NCI-H460 (cell line): ENCODE results near the gene RPS10. TPM values are rescaled to one million over a fixed set of nuclear protein-coding genes. Genes with fewer than 3 reads are reported as not detected.
"Not testable (repeated sequence)": the region's sequence is repeated elsewhere in the genome, so short reads cannot be mapped to it uniquely, and the experiment has no call there.

Experiments
- DNase-seq: peaks from one replicate; pipeline ENCODE4 v3.0.0-alpha.2; 2016; ENCODE audit warnings: low read depth; ENCODE audit errors: extremely low read depth
- total RNA-seq: library from RNA; depleted of rRNA; stranded (reverse); fragments of >200 nt; shearing (Covaris generic); gene quantifications from 2 replicates; pipeline ENCODE4 v1.2.3, GENCODE V29; 2014

The RPS10 gene
- total RNA-seq, 1 experiment from 2014 or later, result 2,094 TPM

DNA sequence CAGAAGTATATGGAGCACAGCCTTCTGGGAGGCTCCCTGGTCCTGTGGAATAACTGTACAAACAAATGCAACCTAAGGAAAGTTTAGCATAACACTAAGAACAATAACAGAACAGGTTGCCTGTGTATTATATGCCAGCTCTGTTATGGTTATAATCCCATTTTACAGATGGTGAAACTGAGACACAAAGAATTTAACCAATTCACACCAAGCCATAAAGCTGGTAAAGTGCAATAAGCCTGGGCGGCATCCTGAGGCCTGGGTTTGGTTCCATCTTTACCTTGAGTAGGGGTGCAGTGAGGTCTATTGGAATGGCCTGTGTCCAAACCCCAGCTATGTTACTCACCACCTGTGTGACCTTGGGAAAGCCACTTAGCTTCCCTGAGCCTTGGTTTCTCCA, 25.3 kb upstream of the RPS10 start:
- DNase-seq, result no peak

DNA sequence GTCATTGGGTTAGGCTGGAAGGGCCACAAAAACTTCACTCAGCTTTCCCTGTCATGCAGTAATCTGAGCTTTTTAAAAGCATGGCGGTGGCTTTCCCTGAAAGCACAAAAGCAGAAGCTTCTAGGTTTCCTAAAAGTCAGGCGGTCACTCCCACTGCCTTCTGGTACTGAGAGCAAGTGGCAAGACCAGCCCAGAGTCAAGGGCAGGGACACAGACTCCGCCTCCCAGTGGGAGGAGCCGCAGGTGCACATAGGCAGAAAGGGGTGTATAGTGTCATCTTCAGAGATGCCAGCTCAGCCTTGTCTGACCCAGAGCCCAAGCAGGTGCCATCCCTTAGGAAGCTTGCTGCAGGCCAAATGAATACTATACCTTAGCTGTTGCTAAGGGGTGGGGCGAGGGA, 22.0 kb upstream of the RPS10 start:
- DNase-seq, result no peak

DNA sequence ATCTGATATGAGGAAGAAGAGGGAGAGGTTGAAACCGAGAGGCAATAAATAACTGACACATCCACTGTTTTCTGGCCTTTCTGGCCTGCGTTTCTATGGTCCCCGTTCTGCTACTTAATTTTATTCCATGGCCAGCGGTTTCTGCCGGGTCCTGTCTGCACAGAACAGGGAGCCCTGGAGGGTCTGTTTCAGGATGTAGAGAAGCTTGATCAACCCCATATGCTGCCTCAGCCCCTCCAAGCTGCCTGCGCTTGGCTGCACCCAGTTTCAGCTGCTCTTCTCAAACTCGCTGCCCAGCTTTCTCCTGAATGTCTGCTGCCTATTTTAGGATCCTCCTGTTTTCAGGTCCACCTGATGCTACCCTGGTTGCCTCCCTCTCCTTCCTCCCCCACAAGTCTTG, 21.5 kb upstream of the RPS10 start:
- DNase-seq, result no peak

DNA sequence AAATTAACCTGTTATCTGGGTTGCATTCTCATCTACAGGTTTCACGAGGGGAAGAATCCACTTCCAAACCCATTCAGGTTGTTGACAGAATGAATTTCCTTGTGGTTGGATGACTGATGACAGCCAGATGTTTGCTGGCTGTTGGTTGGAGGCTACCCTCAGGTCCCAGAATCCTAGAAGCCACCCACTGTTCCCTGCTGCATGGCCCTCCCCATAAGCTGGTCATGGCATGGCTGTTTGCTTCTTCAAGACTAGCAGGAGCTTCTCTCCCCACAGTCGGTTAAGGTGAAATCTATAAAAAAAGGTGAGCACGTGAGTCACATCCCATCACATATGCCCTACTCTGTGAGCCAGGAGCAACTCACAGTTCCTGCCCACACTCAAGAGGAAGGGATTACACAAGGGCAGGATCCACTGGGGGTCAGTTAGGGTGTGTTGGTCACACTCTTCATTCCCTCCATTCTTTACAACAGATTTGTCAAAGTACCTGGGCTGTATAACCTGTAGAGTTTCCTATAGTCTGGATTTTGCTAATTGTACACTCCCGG, 19.5 kb upstream of the RPS10 start:
- no peak for DNase-seq

DNA sequence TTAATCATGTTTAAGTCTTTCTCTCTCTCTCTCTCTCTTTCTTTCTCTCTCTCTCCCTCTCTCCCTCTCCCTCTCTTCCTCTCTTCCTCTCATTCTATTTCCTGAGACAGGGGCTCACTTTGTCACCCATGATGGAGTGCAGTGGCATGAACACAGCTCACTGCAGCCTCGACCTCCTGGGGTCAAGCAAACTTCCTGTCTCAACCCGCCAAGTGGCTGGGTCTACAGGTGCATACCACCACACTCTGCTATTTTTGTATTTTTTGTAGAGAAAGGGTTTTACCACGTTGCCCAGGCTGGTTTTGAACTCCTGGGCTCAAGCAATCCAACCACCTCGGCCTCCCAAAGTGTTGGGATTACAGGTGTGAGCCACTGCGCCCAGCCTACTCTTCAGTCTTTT, 15.7 kb upstream of the RPS10 start:
- DNase-seq, result no peak

DNA sequence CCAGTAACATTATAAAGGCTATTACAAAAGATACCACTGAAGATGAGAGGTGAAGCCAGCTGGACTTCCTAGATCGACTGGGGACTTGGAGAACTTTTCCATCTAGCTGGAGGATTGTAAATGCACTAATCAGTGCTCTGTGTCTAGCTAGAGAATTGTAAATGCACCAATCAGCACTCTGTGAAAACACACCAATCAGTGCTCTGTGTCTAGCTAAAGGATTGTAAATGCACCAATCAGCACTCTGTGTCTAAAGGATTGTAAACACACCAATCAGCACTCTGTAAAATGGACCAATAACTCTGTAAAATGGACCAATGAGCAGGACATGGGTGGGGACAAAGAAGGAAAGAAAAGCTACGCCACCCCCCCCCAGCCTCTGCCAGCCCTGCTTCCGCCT, 13.6 kb upstream of the RPS10 start:
- DNase-seq, result no peak

DNA sequence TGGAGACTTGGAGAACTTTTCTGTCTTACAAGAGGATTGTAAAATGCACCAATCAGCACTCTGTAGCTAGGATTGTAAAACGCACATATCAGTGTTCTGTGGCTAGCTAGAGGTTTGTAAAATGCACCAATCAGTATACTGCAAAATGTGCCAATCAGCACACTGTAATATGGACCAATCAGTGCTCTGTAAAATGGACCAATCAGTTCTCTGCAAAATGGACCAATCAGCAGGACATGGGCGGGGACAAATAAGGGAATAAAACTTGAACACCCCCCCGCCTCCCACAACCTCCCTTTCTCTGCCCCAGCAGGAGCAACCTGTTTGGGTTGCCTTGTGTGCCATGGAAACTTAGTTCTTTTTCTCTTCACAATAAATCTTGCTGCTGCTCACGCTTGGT, 12.8 kb upstream of the RPS10 start:
- no peak for DNase-seq

DNA sequence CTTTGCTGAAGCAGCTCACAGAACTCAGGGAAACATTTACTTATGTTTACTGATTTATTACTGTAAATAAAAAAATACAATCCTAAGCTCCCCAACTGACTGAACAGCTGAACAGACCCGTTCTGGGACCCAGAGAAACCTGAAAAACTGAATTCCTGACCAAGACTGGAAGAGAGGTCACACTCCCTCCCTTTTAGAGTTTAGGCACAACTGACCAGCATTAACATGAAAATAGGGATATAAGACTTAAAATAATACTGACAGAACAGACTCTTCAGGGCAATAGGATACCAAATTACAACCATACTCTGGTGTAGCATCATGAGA, 11.7 kb upstream of the RPS10 start:
- DNase-seq, result no peak

DNA sequence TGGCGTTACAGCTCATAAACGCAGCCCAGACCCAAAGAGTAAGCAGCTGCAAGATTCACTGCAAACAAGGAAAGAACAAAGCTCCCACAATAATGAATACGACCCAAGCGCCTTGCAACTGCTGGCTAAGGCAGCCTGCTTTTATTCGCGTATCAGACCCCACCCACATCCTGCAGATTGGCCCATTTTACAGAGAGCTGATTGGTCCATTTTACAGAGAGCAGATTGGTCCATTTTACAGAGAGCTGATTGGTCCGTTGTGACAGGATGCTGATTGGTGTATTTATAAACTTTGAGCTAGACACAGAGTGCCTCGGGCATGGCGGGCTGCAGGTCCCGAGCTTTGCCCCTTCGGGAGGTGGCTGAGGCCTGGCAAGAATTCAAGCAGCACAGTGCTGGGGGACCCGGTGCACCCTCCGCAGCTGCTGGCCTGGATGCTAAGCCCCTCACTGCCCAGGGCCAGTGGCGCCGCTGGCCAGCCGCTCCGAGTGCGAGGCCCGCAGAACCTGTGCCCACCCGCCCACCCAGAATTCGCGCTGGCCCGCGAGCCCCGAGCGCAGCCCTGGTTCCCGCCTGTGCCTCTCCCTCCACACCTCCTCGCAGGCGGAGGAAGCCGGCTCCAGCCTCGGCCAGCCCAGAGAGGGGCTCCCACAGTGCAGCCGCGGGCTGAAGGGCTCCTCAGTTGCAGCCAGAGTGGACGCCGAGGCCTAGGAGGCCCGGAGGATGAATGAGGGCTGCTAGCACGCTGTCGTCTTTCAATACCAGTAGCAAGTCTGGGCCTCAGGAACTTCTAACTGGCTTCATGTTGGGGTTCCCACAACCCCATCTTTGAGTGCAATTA, 11.2 kb upstream of the RPS10 start:
- no peak for DNase-seq

DNA sequence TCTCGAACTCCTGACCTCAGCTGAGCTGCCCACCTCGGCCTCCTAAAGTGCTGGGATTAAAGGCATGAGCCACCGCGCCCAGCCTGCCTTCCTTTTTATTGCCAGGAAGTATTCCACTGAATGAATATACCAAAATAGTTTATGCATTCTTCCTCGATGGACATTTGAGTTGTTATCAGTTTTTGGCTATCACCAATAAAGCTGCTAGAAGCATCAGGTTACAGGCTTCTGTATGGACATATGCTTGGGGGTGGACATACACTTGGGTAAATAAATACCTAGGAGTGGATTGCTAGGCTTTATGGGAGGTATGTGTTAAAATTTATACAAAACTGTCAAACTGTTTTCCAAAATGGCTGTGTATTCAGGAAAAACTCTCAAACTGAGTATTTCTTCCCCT, 10.0 kb upstream of the RPS10 start:
- DNase-seq, result no peak

DNA sequence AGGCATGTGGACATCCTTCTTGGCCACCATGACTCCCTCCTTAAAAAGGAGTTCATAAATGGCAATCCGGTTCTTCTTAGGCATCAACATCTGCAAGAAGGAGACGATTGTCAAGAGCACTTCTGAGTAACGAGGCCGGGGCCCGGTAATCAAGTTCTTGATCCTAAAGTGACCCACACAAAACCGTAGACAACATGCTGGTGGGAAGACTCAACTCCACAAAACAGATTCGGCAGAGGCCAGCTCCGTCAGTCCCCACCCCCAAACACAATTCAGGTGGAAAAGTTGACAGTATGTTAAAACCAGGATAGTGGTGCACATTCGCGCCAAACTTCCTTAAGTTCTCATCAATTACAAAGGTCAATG, 754 bp downstream of the RPS10 start:
- DNase-seq, result no peak

DNA sequence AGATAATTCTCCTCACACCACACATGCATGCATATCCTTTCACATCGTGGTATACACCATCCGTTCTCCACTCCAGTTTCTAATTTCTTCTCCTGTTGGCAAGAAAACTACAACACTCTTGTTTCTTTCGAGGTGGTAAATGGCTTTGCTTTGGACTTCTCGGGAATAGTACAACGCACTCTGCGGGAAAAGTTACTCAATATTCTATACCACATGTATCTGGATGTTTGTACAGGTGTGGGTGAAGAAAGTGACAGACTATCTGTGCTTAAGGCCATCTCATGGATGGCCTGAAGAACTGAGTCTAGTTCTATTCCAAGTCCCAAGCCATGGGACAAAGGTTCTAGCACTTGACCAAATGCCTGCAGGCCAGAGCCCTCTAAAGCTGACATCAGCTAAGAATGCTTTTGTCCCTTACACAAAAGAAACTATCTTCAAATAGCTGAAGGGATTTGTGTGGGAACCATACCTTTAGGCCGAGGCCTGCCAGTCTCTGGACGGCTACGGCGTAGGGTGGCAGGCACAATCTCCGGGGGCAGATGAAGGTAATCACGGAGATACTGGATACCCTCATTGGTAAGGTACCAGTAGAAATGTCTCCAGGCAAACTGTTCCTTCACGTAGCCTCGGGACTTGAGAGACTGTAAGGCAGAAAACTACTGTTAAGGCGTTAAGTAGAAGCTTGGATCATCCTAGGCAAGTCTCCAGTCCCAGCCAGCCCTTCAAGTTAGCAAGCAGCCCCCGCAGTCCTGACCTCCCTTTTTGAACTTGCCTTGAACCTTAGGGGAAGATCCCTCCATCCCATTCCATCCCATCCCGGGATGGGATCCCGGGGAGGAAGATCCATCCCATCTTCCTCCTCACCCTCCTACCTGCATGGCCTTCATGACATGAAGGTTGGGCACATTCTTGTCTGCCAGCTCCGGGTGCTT, 1.4 kb downstream of the RPS10 start:
- DNase-seq, result no peak

DNA sequence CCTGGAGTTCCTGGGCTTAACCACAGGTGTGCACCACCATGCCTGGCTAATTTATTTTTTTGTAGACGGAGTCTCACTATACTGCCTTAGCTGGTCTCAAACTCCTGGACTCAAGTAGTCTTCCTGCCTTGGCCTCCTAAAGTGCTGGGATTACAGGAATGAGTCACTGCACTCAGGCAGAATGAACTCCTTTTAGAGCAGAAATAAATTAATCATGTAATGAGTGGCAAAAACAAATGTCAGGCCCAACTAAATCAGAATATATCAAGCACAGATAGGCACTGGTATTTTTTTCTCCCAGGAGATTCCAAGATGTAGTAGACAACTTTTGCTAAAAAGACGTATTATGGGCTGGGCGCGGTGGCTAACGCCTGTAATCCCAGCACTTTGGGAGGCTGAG, 2.6 kb downstream of the RPS10 start:
- DNase-seq, result no peak

DNA sequence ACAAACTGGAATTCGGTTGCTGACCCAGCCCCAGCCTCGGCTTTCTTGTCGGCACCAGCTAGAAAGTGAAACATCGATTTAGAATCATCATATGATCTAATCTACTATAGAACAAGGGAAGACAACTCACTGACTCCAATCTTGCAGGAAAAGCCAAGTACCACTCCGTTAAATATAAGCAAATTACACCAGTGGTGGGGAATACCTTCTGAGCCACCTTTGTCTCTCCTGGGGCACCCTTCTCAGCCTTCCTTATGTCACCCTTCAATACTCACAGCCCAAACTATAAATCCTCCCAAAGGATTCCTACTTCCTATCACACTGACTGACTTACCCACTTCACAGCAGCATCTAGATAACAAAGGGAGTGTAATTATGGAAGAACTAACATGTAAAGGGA, 7.5 kb downstream of the RPS10 start:
- no peak for DNase-seq

DNA sequence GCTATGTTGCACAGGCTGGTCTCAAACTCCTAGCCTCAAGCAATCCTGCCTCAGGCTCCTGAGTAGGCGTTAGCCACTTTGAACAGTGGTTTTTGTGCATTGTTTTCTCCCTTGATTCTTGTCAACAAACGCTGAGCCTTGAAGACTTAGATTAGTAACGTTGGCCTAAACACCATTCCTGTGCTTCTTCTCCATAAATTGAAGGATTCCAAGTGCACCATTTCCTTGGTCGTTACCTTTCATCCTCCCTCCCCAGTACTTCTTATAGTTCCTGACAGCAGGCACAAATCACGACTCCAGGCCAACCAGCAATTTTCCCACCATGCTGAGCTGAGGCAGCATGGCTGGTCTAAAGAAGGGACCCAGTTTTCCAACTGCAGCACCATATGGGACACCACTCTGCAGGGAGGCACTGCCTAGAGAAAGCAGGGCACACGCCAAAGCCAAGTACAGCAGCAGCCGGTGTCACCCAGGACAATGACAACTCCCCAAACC, 8.9 kb downstream of the RPS10 start:
- no peak for DNase-seq

DNA sequence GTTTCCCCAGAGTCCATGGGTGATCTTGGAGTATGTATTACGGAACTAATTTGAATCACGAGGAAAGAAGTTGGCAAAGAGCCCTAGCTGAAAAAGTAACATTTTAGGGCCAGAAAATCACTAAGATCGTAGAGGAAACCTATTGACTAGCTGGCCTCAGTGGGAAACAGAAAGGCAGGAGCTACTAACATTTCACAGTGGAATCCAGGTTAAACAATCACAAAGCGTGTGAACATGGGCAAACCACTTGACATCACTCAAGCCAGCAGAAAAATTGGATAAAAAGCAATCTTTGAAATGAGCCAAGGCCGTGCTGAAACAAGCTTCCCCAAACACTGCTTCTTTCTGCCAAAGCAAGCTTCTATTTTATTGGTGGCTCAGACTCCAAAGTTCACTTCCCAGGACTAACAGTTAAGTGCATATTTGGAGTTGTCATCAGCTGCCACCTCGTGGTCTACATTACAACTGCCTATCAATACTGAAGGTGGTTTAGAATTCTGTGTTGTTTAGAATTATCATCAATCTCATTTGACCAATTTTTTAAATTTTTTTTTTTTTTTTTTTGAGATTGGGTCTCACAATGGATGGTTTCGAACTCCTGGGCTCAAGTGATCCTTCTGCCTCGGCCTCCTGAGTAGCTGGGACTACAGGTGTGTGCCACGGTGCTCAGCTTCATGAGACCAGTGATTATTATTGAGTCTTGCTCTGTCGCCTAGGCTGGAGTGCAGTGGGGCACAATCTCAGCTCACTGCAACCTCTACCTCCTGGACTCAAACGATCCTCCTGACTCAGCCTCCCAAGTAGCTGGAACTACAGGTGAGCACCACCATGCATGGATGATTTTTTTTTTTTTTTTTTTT, 10.6 kb downstream of the RPS10 start:
- DNase-seq, result peak; percentile 51

DNA sequence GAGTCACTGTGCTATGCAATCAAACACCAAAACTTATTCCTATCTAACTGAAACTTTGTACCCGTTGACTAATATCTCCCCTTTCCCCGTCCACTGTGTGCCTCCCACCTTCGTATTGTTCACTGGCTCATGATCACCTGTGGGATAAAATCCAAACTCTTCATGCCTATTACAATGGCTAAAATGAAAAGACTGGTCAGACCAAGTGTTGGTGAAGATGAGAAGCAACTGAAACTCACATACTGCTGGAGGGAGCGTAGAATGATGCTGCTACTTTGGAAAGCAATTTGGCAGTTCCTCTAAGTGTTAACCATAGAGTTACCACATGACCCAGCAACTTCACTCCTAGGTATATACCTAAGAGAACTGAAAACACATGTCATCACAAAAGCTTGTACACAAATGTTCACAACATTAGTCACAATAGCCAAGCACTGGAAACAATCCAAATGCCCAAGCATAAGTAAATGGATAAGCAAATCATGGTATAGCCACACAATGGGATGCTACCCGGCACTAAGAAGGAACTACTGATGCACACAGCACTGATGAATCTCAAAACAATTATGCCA, 13.1 kb downstream of the RPS10 start:
- DNase-seq, result no peak

DNA sequence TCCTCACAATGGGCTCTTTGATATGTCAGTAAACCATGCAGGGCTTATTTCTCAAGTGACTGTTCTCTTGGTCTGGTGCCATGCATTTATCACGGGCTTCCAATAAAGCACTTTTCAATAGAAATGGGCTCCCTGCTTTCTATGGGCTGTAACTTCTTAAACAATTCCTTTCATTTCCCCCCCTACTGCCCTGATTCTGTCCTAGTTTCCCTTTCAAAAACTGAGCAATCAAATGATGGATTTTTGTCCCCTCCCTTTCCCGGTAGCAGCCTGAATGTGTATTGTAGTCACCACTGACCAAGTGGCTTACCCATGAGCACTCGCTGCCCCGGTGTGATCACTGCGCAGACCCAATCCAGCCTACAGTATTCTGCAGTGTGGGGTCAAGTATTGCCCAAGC, 13.9 kb downstream of the RPS10 start:
- DNase-seq, result no peak

DNA sequence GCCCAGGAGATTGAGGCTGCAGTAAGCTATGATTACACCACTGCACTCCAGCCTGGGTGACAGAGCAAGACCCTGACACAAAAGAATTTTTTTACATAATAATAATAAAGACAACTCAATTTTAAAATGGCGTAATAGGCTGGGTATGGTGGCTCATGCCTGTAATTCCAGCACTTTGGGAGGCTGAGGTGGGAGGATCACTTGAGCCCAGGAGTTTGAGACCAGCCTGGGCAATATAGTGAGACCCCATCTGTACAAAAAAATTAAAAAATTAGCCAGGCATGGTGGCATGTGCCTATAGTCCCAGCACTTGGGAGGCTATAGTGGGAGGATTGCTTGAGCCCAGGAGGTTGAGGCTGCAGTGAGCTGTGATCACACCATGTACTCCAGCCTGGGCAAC, 18.0 kb downstream of the RPS10 start:
- DNase-seq, result not testable (repeated sequence)

DNA sequence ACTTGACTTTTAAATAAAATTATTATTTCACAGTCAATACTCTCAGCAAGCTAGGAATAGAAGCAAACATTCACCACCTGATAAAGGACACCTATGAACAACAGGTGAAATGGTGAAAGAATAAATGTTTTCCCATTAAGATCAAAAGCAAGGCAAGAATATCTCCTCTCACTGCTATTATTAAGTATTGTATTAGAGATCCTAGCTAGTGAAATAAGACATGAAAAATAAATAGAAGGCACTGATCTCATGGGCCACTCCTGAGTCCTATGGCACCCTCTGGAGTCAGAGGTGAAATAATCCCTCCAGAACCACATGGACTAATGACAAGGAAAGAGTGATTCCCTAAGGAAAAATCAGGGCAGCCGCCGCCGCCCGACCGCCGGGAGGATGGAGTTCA, 29.4 kb downstream of the RPS10 start:
- no peak for DNase-seq
